Kidney (tissue), 14 donors: ENCODE results near the gene MRPS23. TPM values are rescaled to one million over a fixed set of nuclear protein-coding genes. Genes with fewer than 3 reads are reported as not detected.
A peak's percentile ranks its signal among the peaks of the same experiment; 100 is the strongest.

Source experiments
- DNase-seq, 5 donors: peaks; one replicate each; pipeline ENCODE4 v3.0.0-alpha.2; 2013 to 2020
- FAIRE-seq: peaks from 2 replicates; lab custom pipeline; 2012; peaks lifted over from hg19 to GRCh38; lab: Jason Lieb, UNC
- H3K27ac ChIP-seq, 2 donors: one replicate each; pipeline ENCODE4 v1.7.0; 2013; ENCODE audit warnings: low read depth in 2 of 2, low read length in 2 of 2, inconsistent platforms in 1 of 2
- H3K27me3 ChIP-seq: one replicate; pipeline ENCODE4 v1.7.1; 2013; ENCODE audit warnings: low read length, inconsistent platforms; ENCODE audit not compliant: control insufficient read depth, insufficient read depth
- H3K36me3 ChIP-seq, 3 donors: one replicate each; pipeline versions ENCODE4 v1.7.0 to v1.7.1; 2013; ENCODE audit warnings: low read length in 3 of 3, control low read depth in 1 of 3, inconsistent platforms in 1 of 3; ENCODE audit not compliant: insufficient read depth in 3 of 3, control insufficient read depth in 2 of 3
- H3K4me1 ChIP-seq, 3 donors: one replicate each; pipeline versions ENCODE4 v1.7.0 to v1.7.1; 2013; ENCODE audit warnings: low read length in 3 of 3, inconsistent platforms in 1 of 3, low read depth in 1 of 3; ENCODE audit not compliant: control insufficient read depth in 2 of 3, insufficient read depth in 2 of 3
- H3K4me3 ChIP-seq, 3 donors: one replicate each; pipeline versions ENCODE4 v1.7.0 to v1.8.1; 2013; ENCODE audit warnings: low read length in 3 of 3, control low read depth in 1 of 3, inconsistent platforms in 1 of 3
- H3K9ac ChIP-seq, 3 donors: one replicate each; pipeline versions ENCODE4 v1.7.0 to v1.7.1; 2013; ENCODE audit warnings: low read length in 3 of 3, control low read depth in 1 of 3, inconsistent platforms in 1 of 3
- H3K9me3 ChIP-seq, 3 donors: one replicate each; pipeline versions ENCODE4 v1.7.0 to v1.7.1; 2013; ENCODE audit warnings: low read length in 3 of 3, control low read depth in 1 of 3, inconsistent platforms in 1 of 3; ENCODE audit not compliant: control insufficient read depth in 2 of 3, insufficient read depth in 1 of 3
- intact Hi-C: fragments of 100-400 bp; cut with DNase I; formaldehyde crosslinking; loops from one replicate; pipeline ENCODE4 v1.11.1; 2022
- polyA plus RNA-seq: library from polyadenylated mRNA; stranded (reverse); fragments of 350-450 nt; fragmentation: Illumina TruSeq; extraction: RNeasy Lipid Tissue Mini Kit (QIAGEN cat#74804); gene quantifications from one replicate; pipeline ENCODE4 v1.2.3, GENCODE V29; 2014; ENCODE audit warnings: low read depth, low replicate concordance; ENCODE audit not compliant: insufficient read depth
- total RNA-seq: library from RNA; stranded (reverse); fragmentation: NEBNext Ultra II Directional; extraction: Animal tissue kit (Norgen Biotek cat#: 25700); gene quantifications from one replicate; pipeline ENCODE4 v1.2.1, GENCODE V29; 2021
- TF ChIP-seq, protein P1 (sequence below): IDR thresholded peaks from 3 replicates; pipeline ENCODE4 v1.5.1; 2012; ENCODE audit warnings: mild to moderate bottlenecking, moderate library complexity, borderline replicate concordance; ENCODE audit not compliant: insufficient read depth; ENCODE audit errors: extremely low read depth
- donor health status: control.
- donor health status: control.
- donor health status: control.
- donor health status: control.
- donor health status: control.
- donor health status: DM: yes; HTN: yes; CAD: no.
- donor health status: Normal renal cell carcinoma (clear cell type).

Gene MRPS23
- total and polyA plus RNA-seq, 2 donors from 2014 or later: 40.2 to 75.3 TPM

DNA sequence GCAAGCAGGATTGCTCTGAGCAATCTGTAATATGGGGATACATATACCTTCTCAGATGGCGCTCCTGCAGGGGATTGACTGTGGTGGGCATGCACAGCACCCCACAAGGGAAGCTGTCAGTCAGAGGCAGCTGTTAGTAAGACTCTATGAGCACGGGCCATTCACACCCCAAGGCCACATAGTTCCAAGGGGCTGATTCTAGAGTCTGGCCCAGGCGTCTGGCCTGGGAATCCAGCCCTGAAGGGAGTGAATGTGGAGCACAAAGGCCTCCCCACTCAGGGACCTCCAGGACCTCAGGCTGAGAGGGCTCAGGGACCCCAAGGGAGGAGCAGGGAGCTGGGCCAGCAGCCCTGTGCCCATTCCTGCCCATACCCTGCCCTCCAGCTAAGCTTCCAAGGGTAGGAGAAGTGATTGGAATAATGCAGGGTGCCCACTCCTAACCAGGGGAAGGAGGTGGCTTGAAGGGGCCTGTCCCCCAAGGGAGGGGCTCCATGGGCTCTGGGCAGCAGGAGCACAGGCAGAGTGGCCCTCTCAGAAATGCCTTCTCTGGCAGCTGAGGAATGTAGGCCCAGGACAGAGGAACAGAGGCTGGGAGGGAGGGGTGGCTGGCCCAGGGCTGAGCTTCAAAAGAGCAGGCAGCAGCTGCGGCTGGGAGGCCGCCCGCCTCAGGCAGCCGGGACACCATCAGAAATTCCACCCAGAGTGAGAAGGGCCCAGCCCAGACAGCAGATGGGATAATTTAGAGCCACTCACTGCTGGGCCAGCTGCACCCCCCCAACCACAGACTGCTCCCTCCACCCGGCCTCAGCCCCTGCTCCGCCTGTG, 48.9 kb upstream of the MRPS23 start:
- H3K9ac ChIP-seq: peak overlapping the region in 2 of 3 donors; percentile 14 to 29
- TF ChIP-seq, protein P1, sequence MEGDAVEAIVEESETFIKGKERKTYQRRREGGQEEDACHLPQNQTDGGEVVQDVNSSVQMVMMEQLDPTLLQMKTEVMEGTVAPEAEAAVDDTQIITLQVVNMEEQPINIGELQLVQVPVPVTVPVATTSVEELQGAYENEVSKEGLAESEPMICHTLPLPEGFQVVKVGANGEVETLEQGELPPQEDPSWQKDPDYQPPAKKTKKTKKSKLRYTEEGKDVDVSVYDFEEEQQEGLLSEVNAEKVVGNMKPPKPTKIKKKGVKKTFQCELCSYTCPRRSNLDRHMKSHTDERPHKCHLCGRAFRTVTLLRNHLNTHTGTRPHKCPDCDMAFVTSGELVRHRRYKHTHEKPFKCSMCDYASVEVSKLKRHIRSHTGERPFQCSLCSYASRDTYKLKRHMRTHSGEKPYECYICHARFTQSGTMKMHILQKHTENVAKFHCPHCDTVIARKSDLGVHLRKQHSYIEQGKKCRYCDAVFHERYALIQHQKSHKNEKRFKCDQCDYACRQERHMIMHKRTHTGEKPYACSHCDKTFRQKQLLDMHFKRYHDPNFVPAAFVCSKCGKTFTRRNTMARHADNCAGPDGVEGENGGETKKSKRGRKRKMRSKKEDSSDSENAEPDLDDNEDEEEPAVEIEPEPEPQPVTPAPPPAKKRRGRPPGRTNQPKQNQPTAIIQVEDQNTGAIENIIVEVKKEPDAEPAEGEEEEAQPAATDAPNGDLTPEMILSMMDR: no peak
- intact Hi-C loops: no loop called here

DNA sequence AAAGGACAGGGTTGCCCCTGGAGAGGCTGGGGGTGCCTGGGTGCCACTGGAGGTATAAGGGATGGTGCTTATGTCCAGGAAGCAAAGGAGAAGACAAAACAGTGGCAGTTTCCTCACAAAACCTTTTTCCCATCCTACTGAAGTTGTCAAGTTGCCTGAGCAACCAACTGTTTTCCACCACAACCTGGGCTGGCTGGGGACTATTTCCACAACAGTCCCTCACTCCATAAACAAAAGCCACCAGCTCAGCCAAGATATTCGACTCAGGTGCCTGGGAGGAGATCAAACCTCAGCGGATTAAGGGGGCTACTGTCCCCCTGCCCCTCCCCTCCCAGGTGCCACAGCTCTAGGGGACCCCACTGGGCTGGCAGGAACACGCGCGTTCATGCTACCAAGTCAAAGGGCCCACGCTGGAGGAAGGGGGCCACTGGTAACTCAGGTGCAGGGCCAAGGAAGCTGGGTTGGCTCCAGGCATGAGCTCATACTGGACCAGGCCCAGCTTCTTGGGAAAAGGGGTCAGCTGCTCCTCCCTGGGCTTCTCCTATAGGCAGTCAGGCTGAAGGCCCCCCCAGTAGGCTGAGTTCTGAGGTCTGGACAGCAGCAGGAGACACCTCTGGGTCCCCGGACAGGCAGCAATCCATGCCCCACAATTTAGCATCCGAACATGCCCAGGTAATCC, 45.7 kb upstream of the MRPS23 start:
- intact Hi-C loops: no loop called here
- H3K27ac ChIP-seq: peak overlapping the region; percentile 27 to 79
- no peaks in the 10 kb centered on the region for H3K36me3 ChIP-seq
- no peaks in the 10 kb centered on the region for H3K27me3 ChIP-seq
- DNase-seq (no peak), FAIRE-seq (no peak)
- TF ChIP-seq, protein P1: no peak
- no peak overlapping the region for H3K4me3 ChIP-seq
- no peak overlapping the region for H3K9ac ChIP-seq
- H3K4me1 ChIP-seq: peaks cover 6 to 65% (median 59%) of the 10 kb centered on the region in 3 donors
- no peaks in the 10 kb centered on the region for H3K9me3 ChIP-seq

More for the DNA sequence above, 48.9 kb upstream of the MRPS23 start:
- DNase-seq (peak; percentile 86 to 91 (median 89)), FAIRE-seq (no peak)
- peaks cover 5 to 56% (median 55%) of the 10 kb centered on the region in 3 donors for H3K4me1 ChIP-seq
- H3K27ac ChIP-seq: peak overlapping the region; percentile 85 to 88
- H3K4me3 ChIP-seq: no peak overlapping the region
- no peaks in the 10 kb centered on the region for H3K9me3 ChIP-seq
- no peaks in the 10 kb centered on the region for H3K27me3 ChIP-seq
- no peaks in the 10 kb centered on the region for H3K36me3 ChIP-seq

DNA sequence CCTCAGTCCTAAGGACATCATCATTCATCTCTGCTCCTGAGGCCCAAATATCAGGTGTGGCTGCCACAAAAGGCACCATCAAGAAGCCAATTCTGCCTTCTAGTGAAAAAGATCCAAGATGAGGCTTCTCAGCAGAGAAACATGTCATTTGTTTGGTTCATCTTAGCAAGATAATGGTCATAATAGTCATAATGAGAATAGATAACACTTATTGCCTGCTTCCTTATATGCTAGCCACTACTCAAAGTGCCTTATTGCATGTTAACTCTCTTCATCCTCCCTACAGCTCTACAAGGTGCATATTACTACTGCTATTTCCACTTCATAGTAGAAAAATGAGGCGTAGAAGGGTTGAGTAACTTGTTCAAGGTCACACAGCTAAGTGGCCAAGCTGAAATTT, 45.0 kb upstream of the MRPS23 start:
- Histone ChIP-seq H3K27ac (peak overlapping the region; percentile 27 to 79), H3K9me3 (no peaks in the 10 kb centered on the region), H3K36me3 (no peaks in the 10 kb centered on the region), H3K27me3 (no peaks in the 10 kb centered on the region), H3K4me3 (no peak overlapping the region), H3K4me1 (peaks cover 6 to 66% (median 59%) of the 10 kb centered on the region in 3 donors), H3K9ac (peak overlapping the region in 1 of 3 donors; percentile 21)
- no peak for DNase-seq
- TF ChIP-seq, protein P1: no peak
- intact Hi-C loops: no loop called here
- FAIRE-seq: no peak
